GM19193 (cell line): Measurements from ENCODE around the gene TOB1.

Source experiments
- POLR2A ChIP-seq: IDR thresholded peaks from 4 replicates; pipeline ENCODE4 v1.6.1; 2011; ENCODE audit not compliant: insufficient read depth, insufficient read length; ENCODE audit errors: extremely low read depth

TOB1 gene

DNA sequence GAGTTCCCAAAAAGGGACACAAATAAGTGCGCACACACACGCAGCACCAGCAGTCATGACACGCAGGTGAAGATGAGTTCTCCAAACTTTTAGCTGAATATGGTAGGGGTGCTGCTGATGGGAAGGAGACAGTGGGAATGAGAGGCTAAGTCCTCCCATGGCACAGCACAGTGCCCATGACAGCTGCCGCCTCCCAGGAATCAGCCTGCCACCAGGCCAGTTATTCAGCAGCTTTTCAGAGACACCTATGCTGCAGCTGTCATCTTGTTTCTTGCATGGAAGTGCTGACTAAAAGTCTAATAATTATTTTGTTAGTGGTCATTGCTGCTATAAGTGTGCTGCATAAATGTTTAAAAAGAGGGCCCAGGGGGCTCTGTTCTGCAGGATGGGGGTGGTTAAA is 18.6 kb downstream of the TOB1 start:
- TF ChIP-seq POLR2A = no peak

DNA sequence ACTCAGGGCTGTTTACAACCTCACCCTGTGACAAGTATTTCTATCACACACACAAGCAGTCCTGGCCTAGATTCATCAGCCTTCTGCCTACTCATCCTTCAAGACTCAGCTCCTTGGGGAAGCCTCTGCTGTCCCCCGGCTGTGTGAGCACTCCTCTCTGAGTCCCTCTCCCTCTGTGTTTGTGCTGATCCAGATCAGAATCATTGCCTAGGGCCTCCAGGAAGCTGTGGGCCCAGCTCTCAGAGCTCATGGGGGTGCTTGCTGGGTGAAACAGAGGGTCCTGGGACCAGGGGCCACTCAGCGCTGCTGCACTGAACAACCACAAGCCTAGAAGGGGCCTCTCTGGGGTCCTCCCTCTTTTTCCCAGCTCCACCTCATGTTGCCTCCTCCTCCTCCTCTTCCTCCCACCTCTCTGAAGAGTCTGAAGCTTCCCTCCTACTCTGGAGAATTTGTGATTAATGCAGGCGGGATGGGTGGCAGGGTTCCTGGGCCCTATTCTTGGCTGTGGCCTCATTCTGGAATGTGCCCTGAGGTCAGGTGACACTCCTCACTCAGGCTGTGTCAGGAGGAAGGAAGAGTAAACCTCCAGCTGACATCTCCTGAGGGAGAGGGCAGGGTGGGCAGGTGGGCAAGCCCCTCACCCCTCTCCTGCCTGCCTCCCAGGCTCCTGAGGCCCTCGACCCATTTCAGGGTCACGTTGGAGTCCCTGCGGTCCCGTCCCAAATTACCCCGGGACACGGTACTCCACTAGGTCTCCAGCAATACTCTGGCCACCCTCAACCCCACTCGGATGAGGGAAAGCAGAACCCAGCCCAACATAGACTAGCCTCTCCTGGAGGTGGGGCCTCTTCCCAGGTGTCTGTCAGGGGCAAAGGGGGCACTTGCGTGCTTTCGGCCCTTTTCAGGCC is 20.7 kb downstream of the TOB1 start:
- TF ChIP-seq POLR2A = no peak

- TF ChIP-seq POLR2A = no peak
Measured at GRCh38 chr17:50844117-50844700, 21.9 kb downstream of the TOB1 start.

- TF ChIP-seq POLR2A = no peak
Measured at GRCh38 chr17:50843150-50843905, 22.8 kb downstream of the TOB1 start.

DNA sequence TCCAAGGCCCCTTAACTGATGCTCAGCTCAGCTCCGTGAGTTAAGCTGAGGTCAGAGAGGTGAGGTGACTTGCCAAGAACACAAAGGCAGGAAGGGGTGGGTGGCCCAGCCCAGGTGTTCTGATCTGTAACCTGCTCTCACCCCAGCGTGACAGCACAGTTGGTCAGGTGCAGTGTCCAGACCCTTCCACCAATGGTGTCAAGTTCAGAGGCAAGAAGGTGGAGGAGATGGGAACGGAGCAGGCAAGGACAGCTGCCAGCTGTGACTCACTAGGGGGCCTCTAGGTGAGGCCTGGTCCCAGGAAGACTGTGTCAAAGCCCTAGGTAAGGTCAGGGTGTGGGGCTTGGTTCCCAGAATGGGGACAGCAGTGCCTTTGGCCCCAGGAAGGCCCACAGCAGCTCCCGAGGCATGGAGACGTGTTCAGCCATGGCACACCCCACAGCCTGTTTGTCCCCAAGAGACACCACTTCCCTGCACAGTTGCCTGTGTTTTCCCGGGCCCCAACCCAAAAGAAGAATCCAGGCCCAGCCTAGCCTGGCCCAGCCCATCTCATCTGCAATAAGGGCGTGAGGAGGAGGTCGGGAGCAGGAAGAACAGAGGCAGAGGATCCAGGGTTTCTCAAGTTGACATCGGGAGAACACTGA is 23.5 kb downstream of the TOB1 start:
- TF ChIP-seq POLR2A = no peak

- no peak for TF ChIP-seq POLR2A
Measured at GRCh38 chr17:50841949-50842354, 24.2 kb downstream of the TOB1 start.

DNA sequence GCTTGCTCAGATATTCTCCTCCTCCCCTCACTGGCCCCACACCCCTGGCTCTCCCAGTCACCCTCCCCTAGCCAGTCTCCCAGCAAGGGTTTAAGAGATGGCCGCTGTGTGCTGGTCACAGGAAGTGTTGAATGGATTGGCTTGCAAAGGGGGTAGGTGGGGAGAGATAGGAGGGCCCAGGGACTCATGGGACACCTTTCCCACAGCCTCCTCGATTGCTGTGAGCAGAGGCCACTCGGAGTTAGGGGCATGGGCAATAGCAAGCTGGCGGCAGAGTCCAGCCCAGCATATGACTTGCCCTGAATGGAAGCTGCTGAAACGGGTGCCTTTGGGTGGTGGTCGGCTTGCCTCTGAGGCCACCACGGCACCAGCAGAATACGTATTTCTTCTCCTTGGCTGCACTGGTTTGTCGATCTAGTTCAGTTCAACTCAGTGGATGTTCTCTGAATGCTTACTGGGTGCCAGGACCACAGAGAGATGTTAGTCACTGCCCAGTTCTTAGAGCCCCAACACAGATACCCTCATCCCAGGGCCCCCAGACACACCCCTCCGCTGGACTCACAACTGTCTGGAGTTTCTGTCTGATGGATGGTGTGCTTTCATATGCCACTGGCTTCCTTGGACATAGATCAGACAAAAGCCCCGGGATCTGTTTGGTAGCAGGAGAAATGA is 24.7 kb downstream of the TOB1 start:
- no peak for TF ChIP-seq POLR2A

DNA sequence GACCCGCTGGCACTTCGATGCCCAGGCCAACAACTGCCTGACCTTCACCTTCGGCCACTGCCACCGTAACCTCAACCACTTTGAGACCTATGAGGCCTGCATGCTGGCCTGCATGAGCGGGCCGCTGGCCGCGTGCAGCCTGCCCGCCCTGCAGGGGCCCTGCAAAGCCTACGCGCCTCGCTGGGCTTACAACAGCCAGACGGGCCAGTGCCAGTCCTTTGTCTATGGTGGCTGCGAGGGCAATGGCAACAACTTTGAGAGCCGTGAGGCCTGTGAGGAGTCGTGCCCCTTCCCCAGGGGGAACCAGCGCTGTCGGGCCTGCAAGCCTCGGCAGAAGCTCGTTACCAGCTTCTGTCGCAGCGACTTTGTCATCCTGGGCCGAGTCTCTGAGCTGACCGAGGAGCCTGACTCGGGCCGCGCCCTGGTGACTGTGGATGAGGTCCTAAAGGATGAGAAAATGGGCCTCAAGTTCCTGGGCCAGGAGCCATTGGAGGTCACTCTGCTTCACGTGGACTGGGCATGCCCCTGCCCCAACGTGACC is 25.8 kb downstream of the TOB1 start:
- TF ChIP-seq POLR2A = no peak

- no peak for TF ChIP-seq POLR2A
Measured at GRCh38 chr17:50839591-50840310, 26.4 kb downstream of the TOB1 start.

- no peak for TF ChIP-seq POLR2A
Measured at GRCh38 chr17:50837980-50838954, 27.9 kb downstream of the TOB1 start.

GRCh38 chr17:50837286-50837979 is 28.7 kb downstream of the TOB1 start:
- TF ChIP-seq POLR2A = no peak

- TF ChIP-seq POLR2A = no peak
Measured at GRCh38 chr17:50836826-50837225, 29.3 kb downstream of the TOB1 start.
